Endodermal cell (in vitro differentiated cells): ENCODE measurements around the gene MS4A15. TPM values are rescaled to one million over a fixed set of nuclear protein-coding genes. Genes with fewer than 3 reads are reported as not detected.

ENCODE experiments used
- DNase-seq: peaks from one replicate; pipeline ENCODE4 v3.0.0-alpha.2; 2017
- H3K27ac ChIP-seq: 2 replicates; pipeline ENCODE4 v1.5.1; 2013; ENCODE audit warnings: mild to moderate bottlenecking, low read depth, low read length, moderate library complexity
- H3K27me3 ChIP-seq: 2 replicates; pipeline ENCODE4 v1.6.1; 2013; ENCODE audit warnings: mild to moderate bottlenecking, low read length, moderate library complexity; ENCODE audit not compliant: insufficient read depth, control insufficient read depth, poor library complexity, severe bottlenecking
- H3K36me3 ChIP-seq: 2 replicates; pipeline ENCODE4 v1.7.0; 2013; ENCODE audit warnings: mild to moderate bottlenecking, low read length, moderate library complexity; ENCODE audit not compliant: control insufficient read depth, insufficient read depth
- H3K4me1 ChIP-seq: one replicate; pipeline ENCODE4 v1.7.0; 2013; ENCODE audit warnings: low read length; ENCODE audit not compliant: control insufficient read depth, insufficient read depth
- H3K4me3 ChIP-seq: 2 replicates; pipeline ENCODE4 v1.5.1; 2013; ENCODE audit warnings: mild to moderate bottlenecking, low read length, moderate library complexity
- H3K9ac ChIP-seq: 2 replicates; pipeline ENCODE4 v1.6.1; 2013; ENCODE audit warnings: mild to moderate bottlenecking, low read length, moderate library complexity; ENCODE audit not compliant: poor library complexity, severe bottlenecking; ENCODE audit errors: extremely low read depth
- H3K9me3 ChIP-seq: 2 replicates; pipeline ENCODE4 v1.6.1; 2013; ENCODE audit warnings: mild to moderate bottlenecking, low read length, moderate library complexity; ENCODE audit not compliant: control insufficient read depth
- H3K27ac Mint-ChIP-seq: 2 replicates; pipeline ENCODE4 v1.8.0; 2020; ENCODE audit warnings: mixed read lengths
- H3K27me3 Mint-ChIP-seq: 2 replicates; pipeline ENCODE4 v1.8.0; 2021; ENCODE audit warnings: mild to moderate bottlenecking, mixed read lengths; ENCODE audit not compliant: insufficient read depth
- H3K36me3 Mint-ChIP-seq: 2 replicates; pipeline ENCODE4 v1.8.0; 2020; ENCODE audit warnings: low read depth, mixed read lengths
- H3K4me1 Mint-ChIP-seq: 2 replicates; pipeline ENCODE4 v1.8.0; 2020; ENCODE audit warnings: mixed read lengths
- H3K4me3 Mint-ChIP-seq: 2 replicates; pipeline ENCODE4 v1.8.0; 2020; ENCODE audit warnings: mild to moderate bottlenecking, moderate library complexity, mixed read lengths
- H3K9me3 Mint-ChIP-seq: 2 replicates; pipeline ENCODE4 v1.8.0; 2020; ENCODE audit warnings: mild to moderate bottlenecking, mixed read lengths
- CTCF ChIP-seq: fragments of 200-600 bp; sonication (generic); conservative IDR thresholded peaks from 2 replicates; pipeline ENCODE4 v1.5.0; 2021; ENCODE audit warnings: antibody characterized with exemption, mild to moderate bottlenecking
- WGBS, 2 experiments: methylation state at CpG; one replicate each; pipeline versions ENCODE4 v1.1.5 to v1.1.7; 2013; ENCODE audit warnings: missing lambda C conversion rate in 2 of 2, mixed read lengths in 1 of 2; ENCODE audit not compliant: insufficient coverage in 1 of 2, insufficient read length in 1 of 2; 5-methylcytosine and 5-hydroxymethylcytosine counted together
- total RNA-seq, 2 donors: library from RNA; stranded (reverse); fragmentation: NEBNext Ultra II Directional in 1 of 2; extraction: Animal tissue kit (Norgen Biotek cat#: 25700) in 1 of 2; gene quantifications; 2 replicates in 1 of 2; 3 replicates in 1 of 2; pipeline ENCODE4 v1.2.1, GENCODE V29; 2021

The MS4A15 gene
- total RNA-seq, 2 donors from 2014 or later, result not detected

DNA sequence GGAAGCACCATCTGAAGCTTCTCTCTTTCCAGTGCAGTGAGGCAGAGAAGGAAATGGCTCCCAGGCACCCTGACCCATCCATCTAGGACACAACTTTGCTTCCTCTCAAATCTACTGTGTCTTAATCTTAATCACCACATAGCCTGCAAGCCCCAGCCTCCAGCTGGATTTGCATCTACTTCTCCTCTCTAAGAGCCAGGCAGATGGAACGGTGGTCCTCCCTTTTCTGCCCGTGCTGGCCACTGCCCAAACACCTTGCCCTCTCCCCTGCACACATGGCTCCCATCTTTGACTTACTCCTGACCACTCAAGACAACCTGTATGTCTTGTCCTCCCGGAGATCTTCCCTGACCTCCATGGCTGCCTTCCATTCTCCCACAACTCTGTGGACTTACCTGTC lies 35.9 kb downstream of the MS4A15 start:
- no peaks in the 10 kb centered on the region for H3K4me1 ChIP-seq
- H3K4me3 ChIP-seq, result no peak overlapping the region
- H3K27me3 ChIP-seq, result no peaks in the 10 kb centered on the region
- no peak for DNase-seq
- TF ChIP-seq CTCF, result no peak
- H3K36me3 Mint-ChIP-seq, result no peaks in the 10 kb centered on the region
- 81 to 83% methylated on average over 3 of the region's 3 CpGs for WGBS, 2 experiments
- no peak overlapping the region for H3K27ac ChIP-seq
- peaks cover 6% of the 10 kb centered on the region for H3K9me3 ChIP-seq
- H3K27ac Mint-ChIP-seq, result no peak overlapping the region
- H3K9me3 Mint-ChIP-seq, result peaks cover 51% of the 10 kb centered on the region
- H3K4me3 Mint-ChIP-seq, result no peak overlapping the region
- peaks cover 15% of the 10 kb centered on the region for H3K27me3 Mint-ChIP-seq
- H3K36me3 ChIP-seq, result no peaks in the 10 kb centered on the region
- H3K9ac ChIP-seq, result no peak overlapping the region
- H3K4me1 Mint-ChIP-seq, result no peaks in the 10 kb centered on the region

GRCh38 chr11:60795291-60795690 lies 38.6 kb downstream of the MS4A15 start:
- DNase-seq, result no peak
- no peak overlapping the region for H3K27ac Mint-ChIP-seq

GRCh38 chr11:60797846-60798630 lies 41.4 kb downstream of the MS4A15 start:
- H3K4me3 Mint-ChIP-seq, result no peak overlapping the region
- H3K36me3 Mint-ChIP-seq, result no peaks in the 10 kb centered on the region
- H3K9me3 ChIP-seq, result no peaks in the 10 kb centered on the region
- H3K27ac ChIP-seq, result no peak overlapping the region
- no peaks in the 10 kb centered on the region for H3K27me3 ChIP-seq
- TF ChIP-seq CTCF, result no peak
- no peak overlapping the region for H3K9ac ChIP-seq
- WGBS, 2 experiments, result 85 to 89% methylated on average over 12 to 17 of the region's 17 CpGs
- no peaks in the 10 kb centered on the region for H3K4me1 Mint-ChIP-seq
- no peak for DNase-seq
- H3K9me3 Mint-ChIP-seq, result peaks cover 17% of the 10 kb centered on the region
- no peak overlapping the region for H3K4me3 ChIP-seq
- no peak overlapping the region for H3K27ac Mint-ChIP-seq
- no peaks in the 10 kb centered on the region for H3K36me3 ChIP-seq
- no peaks in the 10 kb centered on the region for H3K4me1 ChIP-seq
- H3K27me3 Mint-ChIP-seq, result peaks cover 21% of the 10 kb centered on the region

More at GRCh38 chr11:60795291-60795690, 38.6 kb downstream of the MS4A15 start:
- Histone ChIP-seq H3K36me3 (no peaks in the 10 kb centered on the region), H3K4me1 (no peaks in the 10 kb centered on the region), H3K9ac (no peak overlapping the region), H3K27me3 (no peaks in the 10 kb centered on the region), H3K4me3 (no peak overlapping the region), H3K9me3 (peaks cover 6% of the 10 kb centered on the region), H3K27ac (no peak overlapping the region)
- WGBS, 2 experiments, result 78% methylated on average over 4 to 6 of the region's 6 CpGs
- Mint-ChIP-seq H3K4me3 (no peak overlapping the region), H3K4me1 (no peaks in the 10 kb centered on the region), H3K36me3 (no peaks in the 10 kb centered on the region), H3K9me3 (peaks cover 41% of the 10 kb centered on the region), H3K27me3 (peaks cover 17% of the 10 kb centered on the region)
- no peak for TF ChIP-seq CTCF
